ENCODE results near the gene SLC2A4RG.

The SLC2A4RG gene

GRCh38 chr20:63739130-63740069, at the start of gene SLC2A4RG:
TSS of gene SLC2A4RG (plus strand) at chr20:63739776. CDS start at chr20:63739913, 137 bp downstream.
- Histone ChIP-seq H3K9ac (ENCODE audit: low read depth, low read length) (peak within 1 kb of the TSS; percentile 56), H3K4me1 (ENCODE audit: insufficient read depth, low read length) (peaks cover 3% of the 10 kb centered on the region; the same call in 1 of the 2 replicates), H3K9me3 (ENCODE audit: control insufficient read depth, insufficient read depth, low read length) (no peaks in the 10 kb centered on the region), H3K36me3 (ENCODE audit: insufficient read depth, low read length) (no peaks in the 10 kb centered on the region; the same call in 1 of the 2 replicates)

- Histone ChIP-seq H3K9ac (ENCODE audit: low read depth, low read length) (no peak overlapping the region), H3K4me1 (ENCODE audit: insufficient read depth, low read length) (no peaks in the 10 kb centered on the region; the same call in 1 of the 2 replicates), H3K9me3 (ENCODE audit: control insufficient read depth, insufficient read depth, low read length) (no peaks in the 10 kb centered on the region), H3K36me3 (ENCODE audit: insufficient read depth, low read length) (peaks cover 2% of the 10 kb centered on the region; the same call in 1 of the 2 replicates)
These were observed 49.3 kb upstream of the SLC2A4RG start for GRCh38 chr20:63690003-63690897.

- Histone ChIP-seq H3K4me1 (ENCODE audit: insufficient read depth, low read length) (peaks cover 3% of the 10 kb centered on the region; the same call in 1 of the 2 replicates), H3K9ac (ENCODE audit: low read depth, low read length) (no peak overlapping the region)
These were observed 48.5 kb upstream of the SLC2A4RG start for GRCh38 chr20:63690898-63691710.

GRCh38 chr20:63691711-63692435, 47.7 kb upstream of the SLC2A4RG start:
- Histone ChIP-seq H3K9me3 (ENCODE audit: control insufficient read depth, insufficient read depth, low read length) (no peaks in the 10 kb centered on the region), H3K9ac (ENCODE audit: low read depth, low read length) (no peak overlapping the region), H3K4me1 (ENCODE audit: insufficient read depth, low read length) (peaks cover 6% of the 10 kb centered on the region; the same call in 1 of the 2 replicates), H3K36me3 (ENCODE audit: insufficient read depth, low read length) (peaks cover 2% of the 10 kb centered on the region; the same call in 1 of the 2 replicates)

More at GRCh38 chr20:63690898-63691710, 48.5 kb upstream of the SLC2A4RG start:
- Histone ChIP-seq H3K36me3 (ENCODE audit: insufficient read depth, low read length) (peaks cover 2% of the 10 kb centered on the region; the same call in 1 of the 2 replicates), H3K9me3 (ENCODE audit: control insufficient read depth, insufficient read depth, low read length) (no peaks in the 10 kb centered on the region)

- no peaks in the 10 kb centered on the region for H3K9me3 ChIP-seq (ENCODE audit: control insufficient read depth, insufficient read depth, low read length)
- peaks cover 2% of the 10 kb centered on the region; the same call in 1 of the 2 replicates for H3K36me3 ChIP-seq (ENCODE audit: insufficient read depth, low read length)
- H3K9ac ChIP-seq (ENCODE audit: low read depth, low read length): no peak overlapping the region
- peaks cover 6% of the 10 kb centered on the region; the same call in 1 of the 2 replicates for H3K4me1 ChIP-seq (ENCODE audit: insufficient read depth, low read length)
These were observed 47.0 kb upstream of the SLC2A4RG start for GRCh38 chr20:63692436-63693082.

GRCh38 chr20:63693083-63693732, 46.4 kb upstream of the SLC2A4RG start:
- peaks cover 6% of the 10 kb centered on the region; the same call in 1 of the 2 replicates for H3K4me1 ChIP-seq (ENCODE audit: insufficient read depth, low read length)
- no peak overlapping the region for H3K9ac ChIP-seq (ENCODE audit: low read depth, low read length)
- H3K9me3 ChIP-seq (ENCODE audit: control insufficient read depth, insufficient read depth, low read length): no peaks in the 10 kb centered on the region
- peaks cover 2% of the 10 kb centered on the region; the same call in 1 of the 2 replicates for H3K36me3 ChIP-seq (ENCODE audit: insufficient read depth, low read length)

- no peaks in the 10 kb centered on the region for H3K9me3 ChIP-seq (ENCODE audit: control insufficient read depth, insufficient read depth, low read length)
- peaks cover 2% of the 10 kb centered on the region; the same call in 1 of the 2 replicates for H3K36me3 ChIP-seq (ENCODE audit: insufficient read depth, low read length)
- H3K4me1 ChIP-seq (ENCODE audit: insufficient read depth, low read length): peaks cover 11% of the 10 kb centered on the region; the same call in 1 of the 2 replicates
- no peak overlapping the region for H3K9ac ChIP-seq (ENCODE audit: low read depth, low read length)
These were observed 45.6 kb upstream of the SLC2A4RG start for GRCh38 chr20:63693733-63694583.

GRCh38 chr20:63694584-63695423, 44.8 kb upstream of the SLC2A4RG start:
- Histone ChIP-seq H3K4me1 (ENCODE audit: insufficient read depth, low read length) (peaks cover 18% of the 10 kb centered on the region; the same call in 1 of the 2 replicates), H3K9me3 (ENCODE audit: control insufficient read depth, insufficient read depth, low read length) (no peaks in the 10 kb centered on the region), H3K9ac (ENCODE audit: low read depth, low read length) (no peak overlapping the region), H3K36me3 (ENCODE audit: insufficient read depth, low read length) (peaks cover 2% of the 10 kb centered on the region; the same call in 1 of the 2 replicates)

- peaks cover 2% of the 10 kb centered on the region; the same call in 1 of the 2 replicates for H3K36me3 ChIP-seq (ENCODE audit: insufficient read depth, low read length)
- H3K4me1 ChIP-seq (ENCODE audit: insufficient read depth, low read length): peaks cover 20% of the 10 kb centered on the region; the same call in 1 of the 2 replicates
- 0 out of 2 replicates have a peak overlapping the region, but pooled peaks have one; percentile 65 for H3K9ac ChIP-seq (ENCODE audit: low read depth, low read length)
- no peaks in the 10 kb centered on the region for H3K9me3 ChIP-seq (ENCODE audit: control insufficient read depth, insufficient read depth, low read length)
These were observed 43.9 kb upstream of the SLC2A4RG start for GRCh38 chr20:63695424-63696305.

GRCh38 chr20:63696306-63696627, 43.3 kb upstream of the SLC2A4RG start:
- Histone ChIP-seq H3K36me3 (ENCODE audit: insufficient read depth, low read length) (peaks cover 2% of the 10 kb centered on the region; the same call in 1 of the 2 replicates), H3K9ac (ENCODE audit: low read depth, low read length) (peak overlapping the region; percentile 65; the same call in 1 of the 2 replicates), H3K4me1 (ENCODE audit: insufficient read depth, low read length) (peaks cover 20% of the 10 kb centered on the region; the same call in 1 of the 2 replicates), H3K9me3 (ENCODE audit: control insufficient read depth, insufficient read depth, low read length) (no peaks in the 10 kb centered on the region)

Measured in ES-I3 (cell line).